Right renal cortex interstitium (tissue), 3 donors: ENCODE data around the gene CAAP1. TPM values are rescaled to one million over a fixed set of nuclear protein-coding genes. Genes with fewer than 3 reads are reported as not detected.
A peak's percentile ranks its signal among the peaks of the same experiment; 100 is the strongest.
"Not testable (repeated sequence)": the region's sequence is repeated elsewhere in the genome, so short reads cannot be mapped to it uniquely, and the experiment has no call there.

Experiments
- DNase-seq, 3 donors: peaks; one replicate each; pipeline ENCODE4 v3.0.0-alpha.2; 2013; ENCODE audit warnings: low read depth in 3 of 3, low spot score in 2 of 3
- polyA plus RNA-seq, 3 donors: library from polyadenylated mRNA; unstranded; fragments of 120-200 nt; gene quantifications; one replicate each; pipeline ENCODE4 v1.2.1, GENCODE V29; 2013; ENCODE audit not compliant: insufficient read length in 3 of 3

The CAAP1 gene, protein sequence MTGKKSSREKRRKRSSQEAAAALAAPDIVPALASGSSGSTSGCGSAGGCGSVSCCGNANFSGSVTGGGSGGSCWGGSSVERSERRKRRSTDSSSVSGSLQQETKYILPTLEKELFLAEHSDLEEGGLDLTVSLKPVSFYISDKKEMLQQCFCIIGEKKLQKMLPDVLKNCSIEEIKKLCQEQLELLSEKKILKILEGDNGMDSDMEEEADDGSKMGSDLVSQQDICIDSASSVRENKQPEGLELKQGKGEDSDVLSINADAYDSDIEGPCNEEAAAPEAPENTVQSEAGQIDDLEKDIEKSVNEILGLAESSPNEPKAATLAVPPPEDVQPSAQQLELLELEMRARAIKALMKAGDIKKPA
- 10 to 100 TPM; 41.5 to 44.0 (median 43.0) TPM for polyA plus RNA-seq

DNA sequence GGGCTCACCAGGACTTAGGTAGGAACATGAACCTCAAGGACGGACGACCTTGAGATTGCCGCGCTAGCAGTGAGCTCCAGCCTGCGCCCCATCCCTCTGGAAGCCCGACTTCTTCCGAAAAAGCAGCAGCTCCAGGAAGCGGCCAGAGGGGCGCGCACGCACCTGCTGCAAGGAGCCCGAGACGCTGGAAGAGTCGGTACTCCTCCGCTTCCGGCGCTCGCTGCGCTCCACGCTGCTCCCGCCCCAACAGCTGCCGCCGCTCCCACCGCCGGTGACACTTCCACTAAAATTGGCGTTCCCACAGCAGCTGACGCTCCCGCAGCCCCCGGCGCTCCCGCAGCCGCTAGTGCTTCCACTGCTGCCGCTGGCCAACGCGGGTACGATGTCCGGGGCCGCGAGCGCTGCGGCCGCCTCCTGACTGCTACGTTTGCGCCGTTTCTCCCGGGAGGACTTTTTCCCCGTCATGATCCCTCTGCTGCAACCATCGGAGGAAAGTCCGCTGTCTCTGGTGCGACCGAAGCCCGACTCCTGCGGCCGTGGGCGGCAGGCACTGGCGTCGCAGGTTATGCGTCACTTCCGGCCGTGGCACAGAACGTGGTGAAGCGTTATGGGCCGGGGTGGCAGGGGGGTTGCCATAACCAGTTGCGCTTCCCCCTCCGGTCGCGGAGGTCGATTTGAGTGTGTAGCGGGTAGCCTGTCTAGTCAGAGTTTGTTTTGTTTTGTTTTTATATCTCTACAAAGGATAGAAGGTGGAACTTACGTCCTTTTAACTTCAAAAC, at the start of gene CAAP1:
TSS of gene CAAP1 (minus strand) at position 552 of the 779 bp plus-strand sequence. CDS start at position 465, 87 bp downstream.
- peak; percentile 79 to 91 (median 87) for DNase-seq

DNA sequence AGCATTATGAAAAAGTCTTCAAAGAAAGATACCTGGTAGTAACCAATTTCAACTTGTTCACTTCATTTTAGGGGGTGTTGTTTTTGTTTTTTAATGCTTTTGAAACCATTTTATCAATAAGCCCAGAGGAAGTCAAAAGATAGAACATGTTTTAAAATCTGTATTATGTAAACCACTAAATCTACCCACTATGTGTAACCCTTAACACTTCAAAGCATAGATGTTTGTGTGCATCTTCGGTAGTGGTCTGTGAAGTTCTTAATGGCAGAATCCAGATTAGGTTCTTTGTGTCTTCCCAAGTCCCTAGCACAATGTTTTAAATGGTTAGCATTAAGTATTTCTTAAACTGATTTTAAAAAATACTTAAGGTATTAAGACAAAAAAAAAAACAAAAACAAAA, 48.2 kb upstream of the CAAP1 start:
- DNase-seq: no peak

DNA sequence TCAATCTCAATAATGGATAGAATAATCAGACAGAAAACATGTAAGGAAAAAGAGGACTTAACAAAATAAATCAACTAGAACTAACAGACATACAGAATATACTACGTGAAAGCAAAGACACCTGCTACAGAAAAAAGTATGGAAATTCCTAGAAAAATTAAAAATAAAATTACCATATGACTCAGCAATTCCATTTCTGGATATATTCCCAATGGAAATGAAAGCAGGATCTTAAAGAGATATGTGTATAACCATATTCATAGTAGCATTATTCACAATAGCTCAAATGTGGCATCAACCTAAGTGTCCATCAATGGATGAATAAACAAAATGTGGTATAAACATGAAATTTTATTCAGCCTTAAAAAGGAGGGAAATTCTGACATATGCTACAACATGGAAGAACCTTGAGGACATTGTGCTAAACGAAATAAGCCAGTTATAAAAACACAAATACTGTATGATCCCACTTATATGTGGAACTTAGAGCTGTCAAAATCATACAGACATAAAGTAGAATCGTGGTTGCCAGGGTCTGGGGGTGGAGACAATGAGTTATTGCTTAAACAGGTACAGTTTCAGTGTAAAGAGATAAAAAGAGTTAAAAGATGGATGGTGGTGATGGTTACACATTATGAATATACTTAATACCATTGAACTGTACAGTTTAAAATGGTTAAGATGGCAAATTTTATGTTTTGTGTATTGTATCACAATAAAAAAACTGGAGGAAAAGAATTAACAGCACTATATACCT, 47.5 kb upstream of the CAAP1 start:
- DNase-seq: no peak

DNA sequence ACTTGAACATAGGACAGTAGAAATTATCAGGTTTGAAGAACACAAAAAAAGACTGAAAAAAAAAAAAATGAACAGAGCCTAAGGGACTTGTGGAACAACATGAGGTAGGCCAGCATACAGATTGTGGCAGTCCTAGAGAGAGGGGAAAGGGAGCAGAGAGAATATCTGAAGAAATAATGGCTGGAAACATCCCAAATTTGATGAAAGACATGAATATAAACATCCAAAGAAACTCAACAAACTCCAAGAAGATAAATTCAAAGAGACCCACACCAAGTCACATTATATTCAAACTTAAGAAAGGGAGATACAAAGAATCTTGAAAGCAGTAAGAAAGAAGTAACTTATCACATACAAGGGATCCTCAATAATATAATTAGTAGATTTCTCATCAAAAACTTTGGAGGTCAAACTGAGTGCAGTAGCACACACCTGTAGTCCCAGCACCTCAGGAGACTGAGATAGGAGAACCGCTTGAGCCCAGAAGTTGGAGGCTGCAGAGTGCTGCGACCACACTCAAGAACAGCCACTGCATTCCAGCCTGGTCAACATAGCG, 45.3 kb upstream of the CAAP1 start:
- no peak for DNase-seq

DNA sequence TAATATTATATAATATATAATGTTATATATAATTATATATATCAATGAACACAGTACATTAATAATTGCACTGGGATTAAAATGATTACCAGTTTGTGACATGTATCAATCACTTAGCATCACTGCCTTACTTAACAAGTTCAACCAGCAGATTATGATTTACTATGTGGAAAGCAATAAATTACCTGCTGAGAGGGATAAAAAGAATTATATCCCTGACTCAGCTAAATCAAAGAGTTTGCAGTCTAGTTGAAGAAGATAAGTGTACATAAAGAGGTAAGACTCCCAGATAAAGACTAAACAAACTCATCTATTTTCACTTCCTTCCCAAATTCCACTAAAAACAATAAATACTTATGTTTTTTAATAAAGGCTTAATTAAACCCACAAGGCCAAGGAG, 43.2 kb upstream of the CAAP1 start:
- DNase-seq: no peak

- DNase-seq: no peak
These were observed 36.4 kb upstream of the CAAP1 start for GRCh38 chr9:26928902-26929495.

GRCh38 chr9:26925609-26926008, 33.0 kb upstream of the CAAP1 start:
- DNase-seq: no peak

DNA sequence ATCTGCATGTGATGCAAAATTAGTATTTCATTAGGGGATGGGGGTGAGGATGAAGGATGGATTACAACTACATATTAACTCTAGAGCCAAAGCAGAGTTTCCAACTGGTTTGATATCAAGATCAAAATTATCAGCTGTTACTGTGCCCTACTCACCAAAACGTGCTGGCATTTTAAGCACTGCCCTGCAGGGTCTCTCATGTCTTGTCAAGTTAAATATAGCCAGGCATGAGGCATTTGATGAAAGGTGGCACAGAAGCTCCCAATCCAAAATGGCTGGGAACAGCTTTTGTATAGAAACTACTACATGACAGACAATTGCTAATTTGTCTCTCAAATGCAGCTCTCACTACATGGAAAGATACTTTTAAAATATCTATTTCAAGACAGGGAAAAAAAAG, 27.1 kb upstream of the CAAP1 start:
- DNase-seq: no peak

GRCh38 chr9:26913138-26913668, 20.6 kb upstream of the CAAP1 start:
- DNase-seq: no peak

GRCh38 chr9:26904671-26905070, 12.1 kb upstream of the CAAP1 start:
- no peak for DNase-seq

DNA sequence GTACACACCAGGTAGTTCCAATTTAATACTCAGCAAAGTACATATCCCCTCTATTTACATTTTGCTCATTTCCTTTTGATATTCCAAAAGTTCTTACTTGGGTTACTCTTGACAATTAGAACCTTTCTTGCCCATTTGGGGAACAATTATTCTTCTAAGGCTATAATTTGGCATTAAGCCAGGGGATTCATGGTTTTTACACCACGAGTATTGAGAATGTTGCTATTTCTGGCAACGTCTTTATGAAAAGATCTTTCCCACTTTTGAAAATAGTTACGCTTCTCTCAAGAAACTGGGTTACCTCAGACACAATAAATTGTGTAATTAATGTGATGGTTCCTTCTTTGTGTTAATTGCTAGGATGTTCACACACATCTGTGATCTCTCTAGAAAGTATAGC, 11.5 kb upstream of the CAAP1 start:
- no peak for DNase-seq

DNA sequence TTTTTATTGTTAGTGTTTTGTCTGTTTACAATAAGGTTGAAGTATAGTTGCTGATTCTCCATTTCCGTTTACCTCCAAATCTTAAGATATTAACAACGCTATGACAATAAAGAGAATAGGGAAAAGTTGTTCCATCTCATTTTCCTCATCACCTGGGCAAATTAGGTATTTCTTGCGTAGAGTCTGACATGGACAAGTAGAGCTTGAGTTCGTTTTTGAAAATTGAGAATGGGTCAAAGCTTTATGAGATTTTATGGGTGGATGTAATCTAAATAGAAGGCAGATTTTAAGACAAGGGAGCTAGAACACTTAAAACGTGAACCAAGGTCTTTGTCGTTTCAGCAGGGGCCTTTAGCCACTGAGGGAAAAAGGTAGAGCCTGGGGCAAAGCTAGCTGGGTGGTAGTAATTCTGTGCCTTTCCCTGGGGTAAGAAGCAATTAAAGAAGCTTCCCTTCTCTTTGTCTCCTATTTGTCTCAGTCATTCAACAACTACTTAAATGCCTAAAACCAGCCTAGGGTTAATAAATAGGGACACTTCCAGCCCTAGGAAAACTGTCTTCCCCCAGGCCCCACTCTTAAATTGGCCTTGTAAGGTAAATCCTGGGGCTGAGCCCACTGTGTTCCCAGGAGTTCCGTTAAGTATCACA, 551 bp upstream of the CAAP1 start:
- DNase-seq: peak in 1 of 3 donors; percentile 4

GRCh38 chr9:26891726-26892125, 876 bp downstream of the CAAP1 start:
- DNase-seq: peak in 2 of 3 donors; percentile 15 to 27

GRCh38 chr9:26888271-26888670, 4.3 kb downstream of the CAAP1 start:
- no peak for DNase-seq

GRCh38 chr9:26882154-26882553, 10.4 kb downstream of the CAAP1 start:
- DNase-seq: no peak

DNA sequence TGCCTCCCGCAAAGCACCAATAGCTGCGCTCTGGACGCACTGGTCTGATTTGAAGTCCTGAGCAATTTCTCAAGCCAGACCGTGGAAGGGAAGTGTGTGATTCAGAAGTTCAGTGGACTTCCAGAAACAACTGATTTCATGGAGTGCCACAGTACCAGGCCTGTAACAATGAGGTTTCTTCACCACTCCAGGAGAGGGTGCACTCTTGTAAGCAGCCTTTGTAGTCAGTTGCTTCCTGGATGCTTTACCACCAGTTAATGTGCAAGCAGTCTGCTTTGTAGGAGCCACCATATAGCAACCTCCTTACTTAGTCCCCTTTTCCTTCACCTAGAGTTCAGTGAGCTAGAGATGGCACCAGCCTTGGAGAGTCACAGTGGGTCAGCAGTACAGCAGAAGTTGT, 12.3 kb downstream of the CAAP1 start:
- DNase-seq: no peak

DNA sequence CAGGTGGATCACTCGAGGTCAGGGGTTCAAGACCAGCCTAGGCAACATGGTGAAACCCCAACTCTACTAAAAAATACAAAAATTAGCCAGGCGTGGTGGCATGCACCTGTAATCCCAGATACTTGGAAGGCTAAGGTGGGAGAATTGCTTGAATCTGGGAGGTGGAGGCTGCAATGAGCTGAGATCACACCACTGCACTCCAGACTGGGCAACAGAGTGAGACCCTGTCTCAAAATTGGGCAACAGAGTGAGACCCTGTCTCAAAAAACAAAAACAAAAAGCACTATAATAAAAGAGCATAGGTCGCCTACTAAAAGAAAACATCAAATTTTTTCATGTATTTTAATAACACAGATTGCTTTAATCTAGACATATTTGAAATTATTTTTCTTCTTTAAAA, 17.4 kb downstream of the CAAP1 start:
- not testable (repeated sequence) for DNase-seq

DNA sequence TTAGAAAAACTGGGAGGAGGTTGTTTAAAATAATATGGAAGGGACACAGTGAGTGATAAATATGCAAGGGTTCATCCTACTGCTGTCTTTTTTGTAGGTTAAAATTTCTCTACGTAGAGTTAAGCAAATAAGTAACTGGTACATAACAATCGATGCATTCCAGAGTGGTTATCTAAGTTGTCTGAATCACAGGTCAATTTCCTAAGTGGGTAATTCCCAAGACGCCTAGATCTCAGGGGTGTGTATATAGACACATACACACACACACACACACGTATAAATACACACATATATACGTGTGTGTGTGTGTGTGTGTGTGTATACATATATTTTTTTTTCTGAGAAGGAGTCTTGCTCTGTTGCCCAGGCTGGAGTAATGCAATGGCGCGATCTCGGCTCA, 22.3 kb downstream of the CAAP1 start:
- no peak for DNase-seq

GRCh38 chr9:26863074-26863473, 29.5 kb downstream of the CAAP1 start:
- DNase-seq: no peak
